Astrocyte of the spinal cord (primary cell): ENCODE data around the gene CCDC85C.

ENCODE experiments used
- DNase-seq: peaks from one replicate; pipeline ENCODE4 v3.0.0; 2011; ENCODE audit warnings: low read depth, low spot score
- H3K4me3 ChIP-seq: 2 replicates; pipeline ENCODE4 v1.5.1; 2011; ENCODE audit warnings: low read depth, mild to moderate bottlenecking, low read length, moderate library complexity
- CTCF ChIP-seq: IDR thresholded peaks from 2 replicates; pipeline ENCODE4 v1.5.1; 2012; ENCODE audit warnings: low read depth, mild to moderate bottlenecking, low read length, inconsistent platforms
- in situ Hi-C: cut with HindIII; loops from 2 replicates; pipeline ENCODE4 v1.10.0; 2017; ENCODE audit warnings: low sequenced_read_pairs

Gene CCDC85C

GRCh38 chr14:99462210-99462609, 141.8 kb downstream of the CCDC85C start:
- in situ Hi-C loops = no loop called here
- no peak for DNase-seq
- no peak for TF ChIP-seq CTCF
- no peak overlapping the region for H3K4me3 ChIP-seq

DNA sequence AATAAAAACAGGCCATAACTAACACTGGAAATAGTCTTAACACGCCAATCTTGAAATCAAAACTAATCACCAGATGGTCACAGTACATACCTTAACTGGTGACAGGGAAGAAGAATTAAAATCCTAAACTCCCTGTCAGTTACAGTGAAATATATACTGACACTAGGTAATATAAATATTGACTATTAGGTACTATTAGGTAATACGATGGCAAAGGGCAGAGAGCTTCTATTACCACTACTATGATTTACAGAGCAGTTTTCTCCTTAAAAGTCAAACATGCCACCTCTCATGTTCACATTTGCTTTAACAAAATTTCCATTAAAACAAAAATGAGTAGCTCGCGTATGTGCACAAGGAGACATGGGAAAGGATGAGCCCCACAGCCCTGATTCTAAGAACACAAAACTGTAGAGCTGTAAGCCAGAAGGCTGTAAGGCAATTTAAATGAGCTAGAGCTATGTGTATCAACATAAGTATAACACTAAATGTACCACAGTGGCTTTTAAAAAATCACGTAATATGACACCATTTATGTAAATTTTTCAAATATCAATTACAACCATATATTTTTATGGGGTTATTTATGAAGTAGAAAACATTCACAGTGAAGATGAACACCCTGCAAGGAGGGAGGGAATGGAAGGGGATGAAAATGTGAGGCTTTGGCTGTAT, 142.5 kb downstream of the CCDC85C start:
- TF ChIP-seq CTCF = no peak
- in situ Hi-C loops = no loop called here
- no peak overlapping the region for H3K4me3 ChIP-seq
- DNase-seq = no peak

DNA sequence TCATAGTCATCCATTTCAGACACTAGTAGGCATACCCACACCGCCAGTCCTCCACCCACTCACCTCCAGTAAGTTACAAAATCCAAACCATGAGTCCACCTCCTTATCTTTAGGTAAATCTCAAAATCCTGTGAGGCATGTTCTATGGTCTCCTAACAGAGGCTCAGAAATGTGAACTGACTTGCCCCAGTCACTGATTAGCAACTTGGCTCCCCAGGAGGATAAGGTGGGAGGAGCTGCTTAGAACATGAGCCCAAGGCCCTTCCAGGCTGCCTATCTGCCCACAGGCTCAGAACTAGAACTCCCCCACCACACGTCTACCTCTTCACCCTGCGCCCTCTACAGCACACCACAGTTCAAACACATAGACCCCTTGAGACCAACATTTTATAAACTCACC, 143.2 kb downstream of the CCDC85C start:
- H3K4me3 ChIP-seq = no peak overlapping the region
- TF ChIP-seq CTCF = no peak
- in situ Hi-C loops = no loop called here
- DNase-seq = no peak

- in situ Hi-C loops = no loop called here
- no peak overlapping the region for H3K4me3 ChIP-seq
- no peak for TF ChIP-seq CTCF
- DNase-seq = no peak
Observed at GRCh38 chr14:99459481-99460100, 144.4 kb downstream of the CCDC85C start.

DNA sequence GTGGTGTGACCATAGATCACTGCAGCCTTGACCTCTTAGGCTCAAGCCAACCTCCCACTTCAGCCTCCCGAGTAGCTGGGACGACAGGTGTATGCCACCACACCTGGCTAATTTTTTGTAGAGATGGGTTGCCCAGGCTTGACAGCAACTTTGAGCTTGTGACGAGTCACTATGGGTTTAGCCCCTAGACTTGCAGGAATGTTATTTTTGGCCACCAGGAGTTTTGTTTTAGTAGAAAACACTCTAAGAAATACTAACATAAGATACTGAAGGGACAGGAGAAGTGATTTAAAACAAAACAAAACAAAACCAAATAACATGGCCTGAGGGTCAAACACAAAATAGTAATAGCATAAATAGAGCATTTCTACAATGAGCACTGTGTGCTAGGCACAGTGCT, 149.8 kb downstream of the CCDC85C start:
- TF ChIP-seq CTCF = no peak
- DNase-seq = no peak
- in situ Hi-C loops = no loop called here
- no peak overlapping the region for H3K4me3 ChIP-seq

DNA sequence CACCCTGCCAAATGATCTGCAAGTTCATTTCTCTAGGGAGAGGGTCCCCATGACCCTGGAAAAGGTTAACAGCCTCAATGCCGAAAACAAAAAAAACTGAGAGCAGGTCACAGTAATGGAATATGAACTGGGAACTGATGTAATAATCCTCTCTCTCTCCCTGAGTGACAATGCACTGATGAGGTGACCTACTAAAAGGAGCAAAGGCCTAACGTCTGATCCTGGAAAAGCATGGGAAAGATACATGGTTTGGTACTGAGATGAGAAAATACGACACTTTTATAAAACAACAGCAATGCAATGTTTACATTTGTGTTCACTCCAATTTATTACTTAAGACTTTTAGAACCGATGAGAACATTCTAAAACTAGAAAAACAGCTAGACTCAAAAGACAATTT, 151.0 kb downstream of the CCDC85C start:
- no peak overlapping the region for H3K4me3 ChIP-seq
- in situ Hi-C loops = no loop called here
- TF ChIP-seq CTCF = no peak
- DNase-seq = no peak
